ENCODE data around the gene NPAS3. TPM values are rescaled to one million over a fixed set of nuclear protein-coding genes. Genes with fewer than 3 reads are reported as not detected.

Gene NPAS3
- total RNA-seq, 4 donors from 2014 or later = 4.0 to 12.2 (median 5.6) TPM

DNA sequence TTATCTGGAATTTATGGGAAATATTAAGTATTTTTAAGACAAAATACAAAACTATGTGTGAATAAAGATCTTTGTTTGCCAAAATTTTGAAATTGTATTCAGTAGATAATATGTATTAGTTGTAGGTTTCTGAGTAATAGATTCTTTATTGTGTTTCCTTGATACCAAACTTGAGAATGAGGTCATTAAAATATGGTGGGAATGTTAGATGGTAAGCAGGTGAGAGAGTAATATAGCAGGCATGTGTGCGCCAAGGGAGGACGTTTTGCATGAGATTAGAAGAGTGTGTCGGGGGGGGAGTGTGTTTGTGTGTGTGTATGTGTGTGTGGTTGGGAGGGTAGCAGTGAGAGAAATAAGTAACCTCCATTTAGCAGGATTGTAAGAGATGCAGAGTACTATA lies 376.5 kb downstream of the NPAS3 start:
- TF ChIP-seq, protein P1, sequence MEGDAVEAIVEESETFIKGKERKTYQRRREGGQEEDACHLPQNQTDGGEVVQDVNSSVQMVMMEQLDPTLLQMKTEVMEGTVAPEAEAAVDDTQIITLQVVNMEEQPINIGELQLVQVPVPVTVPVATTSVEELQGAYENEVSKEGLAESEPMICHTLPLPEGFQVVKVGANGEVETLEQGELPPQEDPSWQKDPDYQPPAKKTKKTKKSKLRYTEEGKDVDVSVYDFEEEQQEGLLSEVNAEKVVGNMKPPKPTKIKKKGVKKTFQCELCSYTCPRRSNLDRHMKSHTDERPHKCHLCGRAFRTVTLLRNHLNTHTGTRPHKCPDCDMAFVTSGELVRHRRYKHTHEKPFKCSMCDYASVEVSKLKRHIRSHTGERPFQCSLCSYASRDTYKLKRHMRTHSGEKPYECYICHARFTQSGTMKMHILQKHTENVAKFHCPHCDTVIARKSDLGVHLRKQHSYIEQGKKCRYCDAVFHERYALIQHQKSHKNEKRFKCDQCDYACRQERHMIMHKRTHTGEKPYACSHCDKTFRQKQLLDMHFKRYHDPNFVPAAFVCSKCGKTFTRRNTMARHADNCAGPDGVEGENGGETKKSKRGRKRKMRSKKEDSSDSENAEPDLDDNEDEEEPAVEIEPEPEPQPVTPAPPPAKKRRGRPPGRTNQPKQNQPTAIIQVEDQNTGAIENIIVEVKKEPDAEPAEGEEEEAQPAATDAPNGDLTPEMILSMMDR (IDR thresholded peaks at IDR 0.05) = no peak
- TF ChIP-seq POLR2A (IDR thresholded peaks at IDR 0.05) = no peak
- intact Hi-C loops (cut with DNase I) = no loop called here
- DNase-seq = no peak
- Histone ChIP-seq H3K9me3 (no peaks in the 10 kb centered on the region), H3K4me3 (replicated peaks in 1 of 3) (no peak overlapping the region), H3K27ac (no peak overlapping the region), H3K27me3 (no peaks in the 10 kb centered on the region), H3K4me1 (no peaks in the 10 kb centered on the region), H3K36me3 (no peaks in the 10 kb centered on the region)
- WGBS, 2 donors = 91 to 94% methylated on average over 3 of the region's 3 CpGs

DNA sequence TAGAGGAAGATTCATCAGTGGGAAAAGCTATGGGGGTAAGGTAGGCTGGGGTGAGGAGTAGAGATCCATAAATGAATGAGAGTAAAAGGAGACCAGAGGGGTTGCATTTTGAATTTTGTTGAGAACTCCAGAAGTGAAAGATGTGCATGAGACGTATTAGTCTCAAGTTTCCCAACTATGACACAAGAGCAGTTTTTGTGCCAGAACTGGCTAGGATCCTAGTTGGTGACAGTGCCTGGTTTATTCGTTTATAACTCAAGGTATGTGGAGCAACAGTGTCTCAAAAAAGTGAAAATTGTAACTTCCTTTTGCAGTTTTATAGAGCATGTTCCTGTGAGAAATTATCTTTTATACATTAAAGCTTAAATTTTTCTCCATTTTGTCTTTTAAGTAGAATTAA lies 377.0 kb downstream of the NPAS3 start:
- H3K4me3 ChIP-seq (replicated peaks in 1 of 3) = no peak overlapping the region
- no peaks in the 10 kb centered on the region for H3K36me3 ChIP-seq
- no peaks in the 10 kb centered on the region for H3K9me3 ChIP-seq
- no peak for DNase-seq
- 53 to 79% methylated on average over 2 of the region's 2 CpGs for WGBS, 2 donors
- TF ChIP-seq POLR2A (IDR thresholded peaks at IDR 0.05) = no peak
- TF ChIP-seq, protein P1 (IDR thresholded peaks at IDR 0.05) = no peak
- H3K27me3 ChIP-seq = no peaks in the 10 kb centered on the region
- intact Hi-C loops (cut with DNase I) = no loop called here
- no peak overlapping the region for H3K27ac ChIP-seq
- H3K4me1 ChIP-seq = no peaks in the 10 kb centered on the region

DNA sequence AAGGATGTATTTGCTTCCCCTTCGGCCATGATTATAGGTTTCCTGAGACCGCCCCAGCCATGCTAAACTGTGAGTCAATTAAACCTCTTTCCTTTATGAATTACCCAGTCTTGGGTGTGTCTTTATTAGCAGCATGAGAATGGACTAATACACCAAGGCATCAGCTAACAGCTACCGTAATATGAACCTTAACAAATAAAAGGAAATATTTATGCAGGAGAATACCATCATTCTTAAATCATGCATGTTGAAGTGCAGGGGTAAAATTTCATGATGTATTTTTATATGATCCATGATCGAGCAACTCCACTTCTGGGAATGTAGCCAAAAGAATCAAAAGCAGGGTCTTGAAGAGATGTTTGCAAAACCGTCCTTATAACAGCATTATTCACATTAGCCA lies 379.0 kb downstream of the NPAS3 start:
- no peaks in the 10 kb centered on the region for H3K27me3 ChIP-seq
- no peaks in the 10 kb centered on the region for H3K36me3 ChIP-seq
- intact Hi-C loops (cut with DNase I) = no loop called here
- TF ChIP-seq, protein P1 (IDR thresholded peaks at IDR 0.05) = no peak
- TF ChIP-seq POLR2A (IDR thresholded peaks at IDR 0.05) = no peak
- DNase-seq = no peak
- H3K4me3 ChIP-seq (replicated peaks in 1 of 3) = no peak overlapping the region
- no peak overlapping the region for H3K27ac ChIP-seq
- no peaks in the 10 kb centered on the region for H3K4me1 ChIP-seq
- no peaks in the 10 kb centered on the region for H3K9me3 ChIP-seq
- 86 to 87% methylated on average over 5 of the region's 5 CpGs for WGBS, 2 donors

DNA sequence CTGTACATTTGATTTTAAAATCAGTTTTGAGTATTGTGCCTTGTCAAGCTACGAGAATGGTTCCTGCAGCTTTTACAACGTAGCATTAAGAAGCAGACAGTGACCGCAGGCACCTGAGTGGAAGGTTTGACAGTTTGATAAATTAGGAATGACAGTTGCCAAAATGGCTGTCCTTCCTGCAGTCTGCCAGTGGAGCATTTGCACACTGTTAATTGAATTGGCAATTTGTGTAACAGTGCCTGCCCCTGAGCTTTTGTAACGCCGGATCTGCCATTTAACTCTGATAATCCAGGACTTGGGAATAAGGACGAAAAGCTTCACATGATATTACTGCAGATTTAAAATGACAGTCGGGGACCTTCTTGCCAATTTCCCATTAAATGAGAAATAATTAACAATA lies 385.3 kb downstream of the NPAS3 start:
- no peaks in the 10 kb centered on the region for H3K27me3 ChIP-seq
- WGBS, 2 donors = 93 to 95% methylated on average over 7 of the region's 7 CpGs
- intact Hi-C loops (cut with DNase I) = no loop called here
- H3K27ac ChIP-seq = no peak overlapping the region
- no peaks in the 10 kb centered on the region for H3K36me3 ChIP-seq
- H3K4me3 ChIP-seq (replicated peaks in 1 of 3) = no peak overlapping the region
- H3K9me3 ChIP-seq = no peaks in the 10 kb centered on the region
- DNase-seq = no peak
- no peaks in the 10 kb centered on the region for H3K4me1 ChIP-seq
- TF ChIP-seq, protein P1 (IDR thresholded peaks at IDR 0.05) = no peak
- TF ChIP-seq POLR2A (IDR thresholded peaks at IDR 0.05) = no peak

DNA sequence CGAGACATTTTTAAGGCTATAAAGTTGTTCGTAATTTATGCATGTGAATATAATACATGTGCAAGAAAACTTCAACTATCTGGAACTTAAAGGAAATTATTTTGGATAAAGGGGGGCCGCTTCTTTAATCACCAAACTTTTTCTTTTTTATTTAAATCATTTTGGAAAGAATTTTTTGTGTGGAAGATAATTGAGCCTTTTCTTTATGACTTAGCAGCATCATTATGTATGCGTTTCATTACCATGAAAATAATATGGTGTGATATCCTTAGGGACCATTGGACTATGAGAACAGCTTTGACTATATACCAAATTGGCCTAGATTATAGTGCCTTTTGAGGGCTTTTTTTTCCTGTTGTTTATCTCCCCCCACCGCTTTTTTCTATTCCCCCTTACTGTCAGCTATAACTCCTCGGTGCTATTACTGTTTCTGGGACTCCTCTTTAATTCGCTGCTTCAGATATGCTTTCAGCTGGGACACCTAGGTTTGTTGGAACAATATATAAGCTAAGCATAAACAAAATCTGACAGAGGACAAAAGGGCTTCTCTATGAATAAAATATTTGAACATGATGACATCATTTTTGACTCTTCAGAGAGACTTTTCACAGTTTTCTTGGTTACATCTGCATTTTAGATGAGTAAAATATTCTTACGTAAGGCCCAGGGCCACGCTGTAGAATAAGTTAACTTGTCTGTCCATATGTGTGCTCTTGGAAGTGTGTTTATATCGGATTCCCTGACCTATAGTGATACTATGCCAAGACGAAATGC lies 392.7 kb downstream of the NPAS3 start:
- H3K9me3 ChIP-seq = no peaks in the 10 kb centered on the region
- WGBS, 2 donors = 94% methylated on average over 11 of the region's 11 CpGs
- no peaks in the 10 kb centered on the region for H3K4me1 ChIP-seq
- H3K27ac ChIP-seq = no peak overlapping the region
- H3K4me3 ChIP-seq (replicated peaks in 1 of 3) = no peak overlapping the region
- no peak for TF ChIP-seq POLR2A (IDR thresholded peaks at IDR 0.05)
- TF ChIP-seq, protein P1 (IDR thresholded peaks at IDR 0.05) = no peak
- H3K27me3 ChIP-seq = no peaks in the 10 kb centered on the region
- H3K36me3 ChIP-seq = no peaks in the 10 kb centered on the region
- intact Hi-C loops (cut with DNase I) = no loop called here
- DNase-seq = no peak
